Activated CD8-positive, alpha-beta T cell treated with anti-CD3 and anti-CD28 coated beads for 36 hours (primary cell): Measurements from ENCODE around the gene PIGC. TPM values are rescaled to one million over a fixed set of nuclear protein-coding genes. Genes with fewer than 3 reads are reported as not detected.
"Not testable (repeated sequence)": the region's sequence is repeated elsewhere in the genome, so short reads cannot be mapped to it uniquely, and the experiment has no call there.

ENCODE experiments used
- ATAC-seq: fragments of 200-7000 bp; cut with Tn5 transposase; one replicate; pipeline ENCODE4 v1.10.0; 2021; ENCODE audit warnings: mild to moderate bottlenecking, moderate library complexity
- CTCF ChIA-PET: fragments of 350-600 bp; sonication (Branson Sonifier 250); formaldehyde crosslinking; loops from one replicate; lab custom pipeline; 2021; ENCODE audit warnings: antibody characterized with exemption; lab: Charles Lee
- POLR2A ChIA-PET: fragments of 350-600 bp; sonication (Branson Sonifier 250); formaldehyde crosslinking; loops from one replicate; lab custom pipeline; 2021; ENCODE audit warnings: antibody characterized with exemption; lab: Charles Lee
- DNase-seq: peaks from one replicate; pipeline ENCODE4 v3.0.0-alpha.2; 2020
- H3K27ac Mint-ChIP-seq: one replicate; pipeline ENCODE4 v1.8.0; 2021; ENCODE audit warnings: mild to moderate bottlenecking, mixed read lengths
- H3K27me3 Mint-ChIP-seq: one replicate; pipeline ENCODE4 v1.8.0; 2021; ENCODE audit warnings: mixed read lengths
- H3K36me3 Mint-ChIP-seq: one replicate; pipeline ENCODE4 v1.8.0; 2021; ENCODE audit warnings: low read depth, mixed read lengths
- H3K4me1 Mint-ChIP-seq: one replicate; pipeline ENCODE4 v1.8.0; 2021; ENCODE audit warnings: low read depth, mixed read lengths
- H3K4me3 Mint-ChIP-seq: one replicate; pipeline ENCODE4 v1.8.0; 2021; ENCODE audit warnings: mild to moderate bottlenecking, moderate library complexity, mixed read lengths
- H3K9me3 Mint-ChIP-seq: one replicate; pipeline ENCODE4 v1.8.0; 2021; ENCODE audit warnings: mixed read lengths
- CTCF ChIP-seq: fragments of 200-600 bp; IDR thresholded peaks from one replicate; pipeline ENCODE4 v1.8.0; 2022; ENCODE audit warnings: antibody characterized with exemption, mild to moderate bottlenecking
- intact Hi-C: fragments of 100-400 bp; cut with micrococcal nuclease; formaldehyde crosslinking; loops from one replicate; pipeline ENCODE4 v1.10.0; 2022
- total RNA-seq, 2 experiments: library from RNA; stranded (reverse); gene quantifications; one replicate each; pipeline ENCODE4 v1.2.3, GENCODE V29; 2021

PIGC gene
- total RNA-seq, 2 experiments from 2014 or later: 17.8 to 19.5 TPM

GRCh38 chr1:172446547-172446946 is 2.7 kb upstream of the PIGC start:
- H3K27ac Mint-ChIP-seq: no peak overlapping the region
- ATAC-seq (no peak), DNase-seq (no peak)
- no peak overlapping the region for H3K4me3 Mint-ChIP-seq
- no peak for TF ChIP-seq CTCF
- peaks cover 41% of the 10 kb centered on the region for H3K4me1 Mint-ChIP-seq
- intact Hi-C loops: no loop called here
- H3K9me3 Mint-ChIP-seq: no peaks in the 10 kb centered on the region
- ChIA-PET POLR2A (interaction anchor here (0.6 kb wide), 1 partner anchor 162 kb away, joined by 3 read pairs; no protein-coding TSS in a partner anchor), CTCF (interaction anchor here (1.0 to 1.6 kb wide), 2 partner anchors 13 to 444 kb away, joined by 4 to 6 read pairs; no protein-coding TSS in a partner anchor)
- no peaks in the 10 kb centered on the region for H3K27me3 Mint-ChIP-seq
- peaks cover 11% of the 10 kb centered on the region for H3K36me3 Mint-ChIP-seq

- intact Hi-C loops: loop anchor here (5.0 kb wide), 1 partner anchor 441 kb away; no protein-coding TSS in a partner anchor
- Mint-ChIP-seq H3K4me3 (peak overlapping the region; percentile 87), H3K4me1 (peaks cover 35% of the 10 kb centered on the region), H3K9me3 (peaks cover 3% of the 10 kb centered on the region), H3K27ac (peak overlapping the region; percentile 92), H3K27me3 (no peaks in the 10 kb centered on the region), H3K36me3 (peaks cover 31% of the 10 kb centered on the region)
- no peak for TF ChIP-seq CTCF
- no peak for ATAC-seq
- POLR2A ChIA-PET: interaction anchor here (1.0 kb wide), 1 partner anchor 8 kb away, joined by 3 read pairs; no protein-coding TSS in a partner anchor
- no peak for DNase-seq
- CTCF ChIA-PET: interaction anchor here (0.7 to 8.2 kb wide), 19 partner anchors 8 to 458 kb away, joined by 3 to 90 read pairs (median 3); no protein-coding TSS in a partner anchor
Measured at GRCh38 chr1:172442843-172443565, 865 bp downstream of the PIGC start.

- ChIA-PET POLR2A (interaction anchor here (1.0 to 1.8 kb wide), 3 partner anchors 8 to 277 kb away, joined by 3 to 4 read pairs (median 3); no protein-coding TSS in a partner anchor), CTCF (interaction anchor here (1.1 to 8.2 kb wide), 4 partner anchors 10 to 439 kb away, joined by 3 to 90 read pairs (median 12); no protein-coding TSS in a partner anchor)
- Mint-ChIP-seq H3K4me1 (peaks cover 35% of the 10 kb centered on the region), H3K4me3 (peak overlapping the region; percentile 87), H3K36me3 (peaks cover 33% of the 10 kb centered on the region), H3K9me3 (peaks cover 3% of the 10 kb centered on the region), H3K27ac (no peak overlapping the region), H3K27me3 (no peaks in the 10 kb centered on the region)
- ATAC-seq (no peak), DNase-seq (no peak)
- intact Hi-C loops: loop anchor here (5.0 kb wide), 1 partner anchor 440 kb away; no protein-coding TSS in a partner anchor
- TF ChIP-seq CTCF: no peak
Measured at GRCh38 chr1:172442404-172442803, 1.5 kb downstream of the PIGC start.

- intact Hi-C loops, H3K4me3 Mint-ChIP-seq: not testable (repeated sequence)
- CTCF ChIA-PET: interaction anchor here (8.2 kb wide), 1 partner anchor 7 kb away, joined by 90 read pairs; no protein-coding TSS in a partner anchor
Measured at GRCh38 chr1:172437183-172437582, 6.7 kb downstream of the PIGC start.

GRCh38 chr1:172431721-172432192 is 12.1 kb downstream of the PIGC start:
- peaks cover 11% of the 10 kb centered on the region for H3K36me3 Mint-ChIP-seq
- H3K27ac Mint-ChIP-seq: peak overlapping the region; percentile 51
- no peak overlapping the region for H3K4me3 Mint-ChIP-seq
- peaks cover 9% of the 10 kb centered on the region for H3K9me3 Mint-ChIP-seq
- H3K27me3 Mint-ChIP-seq: no peaks in the 10 kb centered on the region
- DNase-seq: peak; percentile 30
- no peak for ATAC-seq
- CTCF ChIA-PET: interaction anchor here (0.8 to 8.9 kb wide), 6 partner anchors 9 to 429 kb away, joined by 3 to 90 read pairs (median 13); partner anchors contain the start of gene PIGC
- peaks cover 42% of the 10 kb centered on the region for H3K4me1 Mint-ChIP-seq
- intact Hi-C loops: no loop called here
- POLR2A ChIA-PET: no interaction called here
- TF ChIP-seq CTCF: no peak

More at GRCh38 chr1:172437183-172437582, 6.7 kb downstream of the PIGC start:
- DNase-seq, ATAC-seq, H3K27ac Mint-ChIP-seq, H3K27me3 Mint-ChIP-seq, POLR2A ChIA-PET: not testable (repeated sequence)
- H3K4me1 Mint-ChIP-seq: peaks cover 36% of the 10 kb centered on the region
- H3K36me3 Mint-ChIP-seq: peaks cover 41% of the 10 kb centered on the region
- peaks cover 13% of the 10 kb centered on the region for H3K9me3 Mint-ChIP-seq
